ENCODE data around the gene RAD18.

The RAD18 gene

GRCh38 chr3:8964436-8965370, 1.4 kb upstream of the RAD18 start:
- DNase-seq, result no peak

GRCh38 chr3:8962226-8962861, 928 bp downstream of the RAD18 start:
- no peak for DNase-seq

DNA sequence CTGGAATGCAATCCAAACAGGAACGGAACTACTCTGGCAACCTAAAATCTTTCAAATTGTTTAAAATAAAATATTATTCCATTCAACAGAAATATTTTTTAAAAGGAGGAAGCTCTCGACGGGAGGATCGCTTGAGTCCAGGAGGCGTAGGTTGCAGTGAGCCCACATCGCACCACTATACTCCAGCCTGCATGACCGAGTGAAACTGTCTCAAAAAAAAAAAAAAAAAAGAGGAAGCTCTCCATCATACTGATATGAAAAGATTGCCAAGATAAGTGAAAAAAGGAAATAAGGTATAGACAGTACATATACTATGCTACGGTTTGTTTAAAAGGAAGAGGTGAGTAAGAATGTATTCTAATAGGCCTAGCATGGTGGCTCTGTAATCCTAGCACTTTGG, 3.6 kb downstream of the RAD18 start:
- no peak for DNase-seq

DNA sequence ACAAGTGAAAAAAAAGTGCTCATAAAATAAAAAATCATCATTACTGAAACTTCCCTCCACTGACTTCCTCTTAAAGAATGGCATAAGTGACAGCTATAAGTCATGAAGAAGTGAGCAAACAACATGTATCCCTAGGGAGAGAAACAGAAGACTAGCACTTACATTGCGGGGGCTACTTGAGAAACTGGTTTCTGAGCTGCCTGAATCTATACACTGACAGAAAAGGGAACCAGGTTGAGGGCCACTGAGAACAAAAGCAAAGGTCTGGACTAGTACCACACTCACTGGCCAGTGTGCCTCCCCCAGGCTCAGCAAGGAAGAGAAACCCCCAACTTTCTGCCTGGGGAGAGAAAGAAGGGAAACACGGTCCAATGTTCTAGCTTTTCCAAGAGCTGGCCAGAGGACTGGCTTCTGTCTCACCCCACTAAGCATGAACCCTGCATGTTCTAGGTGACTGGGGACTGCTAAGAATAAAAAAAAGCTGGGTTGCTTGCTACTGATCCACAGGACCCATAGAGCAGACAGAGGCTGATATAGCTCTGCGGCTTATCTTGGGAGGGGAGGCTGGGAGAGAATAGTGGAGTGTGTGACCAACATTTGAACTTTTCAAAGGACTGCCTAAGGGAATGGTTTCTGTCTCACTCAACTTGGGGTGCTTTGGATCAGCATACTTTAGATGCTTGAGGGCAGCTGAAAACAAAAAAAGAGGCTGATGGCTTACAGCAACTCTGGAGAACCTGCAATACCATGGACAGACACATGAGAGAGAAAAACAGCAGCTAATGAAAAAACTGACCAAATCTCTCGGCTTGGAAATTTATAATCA, 8.1 kb downstream of the RAD18 start:
- no peak for DNase-seq

DNA sequence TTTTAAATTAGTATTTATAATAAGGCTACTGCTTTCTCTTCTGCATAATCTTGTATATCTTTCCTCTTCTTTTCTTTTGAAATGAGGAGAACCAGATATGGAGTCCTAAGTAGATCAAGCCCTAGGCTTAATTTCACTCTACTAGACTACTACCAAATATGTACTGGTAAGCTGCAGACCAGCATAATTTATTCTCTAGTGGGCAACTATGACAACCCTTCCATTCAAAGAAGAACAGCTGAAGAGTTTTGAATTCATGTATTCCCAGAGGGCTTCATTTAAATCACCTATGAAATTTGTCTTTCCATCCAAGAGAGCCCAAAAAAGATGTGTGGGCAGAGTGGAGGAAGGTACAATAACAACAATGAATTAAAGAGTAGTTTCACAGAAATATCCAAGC, 10.0 kb downstream of the RAD18 start:
- DNase-seq, result no peak

DNA sequence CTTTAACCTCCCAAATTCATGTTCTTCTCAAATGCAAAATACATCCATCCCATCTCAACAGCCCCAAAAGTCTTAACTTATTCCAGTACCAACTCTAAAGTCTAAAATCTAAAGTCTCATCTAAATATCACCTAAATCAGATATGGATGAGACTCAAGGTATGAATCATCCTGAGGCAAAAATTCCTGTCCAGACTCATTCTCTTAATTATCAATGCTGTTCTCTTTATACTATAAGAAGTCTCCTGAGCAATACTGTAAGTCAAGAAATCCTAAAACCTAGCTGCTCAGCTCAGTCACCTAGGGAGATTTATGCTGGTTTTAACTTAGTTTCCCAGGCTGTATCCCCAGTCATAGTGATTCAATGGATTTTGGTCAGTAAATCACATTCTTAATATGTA, 11.1 kb downstream of the RAD18 start:
- DNase-seq, result no peak

DNA sequence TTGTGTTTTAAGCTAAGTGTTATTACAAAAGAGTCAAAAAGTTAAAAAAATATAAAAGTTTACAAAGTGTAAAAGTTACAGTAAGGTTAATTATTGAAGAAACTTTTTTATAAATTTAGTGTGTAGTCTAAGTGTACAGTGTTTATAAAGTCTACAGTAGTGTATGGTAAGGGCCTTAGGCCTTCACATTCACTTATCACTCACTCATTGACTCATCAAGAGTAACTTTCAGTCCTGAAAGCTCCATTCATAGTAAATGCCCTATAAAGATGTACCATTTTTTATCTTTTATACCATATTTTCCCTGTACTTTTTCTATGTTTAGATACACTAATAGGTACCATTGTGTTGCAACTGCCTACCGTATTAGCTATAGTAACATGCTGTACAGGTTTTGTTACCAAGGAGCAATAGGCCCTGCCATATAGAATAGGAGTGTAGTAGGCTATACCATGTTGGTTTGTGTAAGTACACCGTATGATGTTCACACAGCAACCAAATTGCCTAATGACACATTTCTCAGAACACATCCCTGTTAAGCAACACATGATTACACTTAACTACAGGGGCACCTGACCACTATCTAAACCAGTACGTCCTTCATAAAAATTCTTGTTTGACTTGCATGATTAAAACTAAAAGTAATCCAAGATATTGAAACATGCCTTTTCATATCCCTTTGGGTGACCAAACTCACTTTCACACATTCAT, 17.2 kb downstream of the RAD18 start:
- DNase-seq, result no peak

- DNase-seq, result no peak
These were observed 20.4 kb downstream of the RAD18 start for GRCh38 chr3:8942746-8943488.

- DNase-seq, result no peak
These were observed 21.2 kb downstream of the RAD18 start for GRCh38 chr3:8942115-8942514.

GRCh38 chr3:8938021-8938420, 25.3 kb downstream of the RAD18 start:
- peak; percentile 5 for DNase-seq

DNA sequence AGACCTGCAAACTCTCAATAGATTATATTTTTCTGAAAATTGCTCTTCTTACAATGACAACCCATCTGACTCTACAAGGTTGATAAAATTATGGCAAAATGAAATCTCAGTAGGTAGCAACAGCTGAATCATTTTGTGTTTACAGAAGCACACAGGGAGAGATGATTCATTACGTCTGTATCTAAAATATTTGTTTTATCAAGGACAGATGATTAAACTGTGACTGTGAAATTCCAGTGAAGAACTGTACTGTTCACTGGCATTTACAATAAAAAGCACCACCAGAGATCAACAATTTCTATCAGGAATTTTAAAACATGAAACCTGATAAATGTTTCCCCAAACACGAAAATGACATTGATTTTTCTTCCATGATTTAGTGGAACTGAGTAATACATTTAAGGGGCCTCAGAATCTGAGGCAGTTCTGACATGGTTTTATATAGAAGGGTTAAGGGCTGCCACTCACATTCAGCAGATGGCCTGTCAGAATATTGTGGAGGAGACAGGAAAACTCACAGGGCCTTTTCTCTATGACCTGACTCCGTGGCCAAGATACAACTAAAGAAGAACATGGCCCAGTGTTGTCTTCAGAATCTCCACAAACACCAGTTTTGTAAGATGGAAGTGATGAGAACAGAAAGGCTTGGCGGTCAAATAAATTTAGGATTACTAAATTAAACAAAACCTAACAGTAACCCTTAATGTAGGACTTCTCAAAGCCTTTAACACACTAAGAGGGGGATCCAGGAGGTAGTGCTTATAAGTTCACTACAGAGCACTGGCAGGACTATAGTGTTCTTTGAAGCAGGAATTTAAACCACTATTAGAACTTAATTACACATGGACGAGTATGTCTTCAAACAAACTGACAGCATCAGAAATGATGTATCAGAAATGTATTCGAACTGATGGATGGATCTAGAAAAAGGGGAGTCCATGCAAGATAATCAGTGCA, 25.9 kb downstream of the RAD18 start:
- DNase-seq, result no peak

- DNase-seq, result no peak
These were observed 30.8 kb downstream of the RAD18 start for GRCh38 chr3:8932507-8932906.

GRCh38 chr3:8931342-8931741, 31.9 kb downstream of the RAD18 start:
- DNase-seq, result no peak

GRCh38 chr3:8929860-8930259, 33.4 kb downstream of the RAD18 start:
- DNase-seq, result no peak

- peak; percentile 23 for DNase-seq
These were observed 48.8 kb downstream of the RAD18 start for GRCh38 chr3:8914491-8914890.

GRCh38 chr3:8911781-8912180, 51.5 kb downstream of the RAD18 start:
- DNase-seq, result no peak

DNA sequence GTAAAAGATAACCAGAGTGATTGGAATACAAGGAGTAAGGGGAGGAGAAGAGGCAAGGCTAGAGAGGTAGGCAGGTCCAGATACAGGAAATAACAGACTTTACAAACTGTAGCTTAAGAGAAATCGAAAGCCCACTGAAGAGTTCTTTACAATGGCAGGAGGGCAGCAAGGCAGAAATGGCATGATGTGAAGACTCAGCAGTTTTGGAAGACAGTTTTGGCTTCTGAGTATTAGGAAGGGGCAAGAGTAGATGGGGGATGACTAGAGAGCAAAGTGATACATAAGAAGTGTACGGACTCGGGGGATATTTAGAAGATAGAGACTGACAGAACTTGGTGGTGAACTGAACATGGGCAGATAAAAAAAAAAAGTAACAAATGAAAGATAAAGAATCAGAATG, 54.1 kb downstream of the RAD18 start:
- DNase-seq, result no peak

GRCh38 chr3:8903191-8903590, 60.1 kb downstream of the RAD18 start:
- DNase-seq, result no peak

DNA sequence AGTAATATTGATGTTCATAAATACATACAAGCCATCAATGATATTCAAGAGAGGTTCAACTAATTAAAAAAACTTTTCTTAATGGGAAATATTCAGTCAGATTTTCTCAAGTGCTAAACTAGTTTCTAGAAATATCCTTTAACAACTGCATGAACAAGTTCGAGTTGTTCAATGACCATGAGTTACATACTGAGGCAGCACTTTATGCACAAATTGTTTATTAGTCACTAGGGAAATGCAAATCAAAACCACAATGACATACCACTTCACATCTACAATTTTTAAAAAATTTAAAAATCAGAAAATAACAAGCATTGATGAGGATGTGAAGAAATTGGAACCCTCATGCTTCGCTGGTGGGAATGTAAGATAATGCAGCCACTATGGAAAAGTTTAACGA, 62.4 kb downstream of the RAD18 start:
- no peak for DNase-seq

- no peak for DNase-seq
These were observed 63.3 kb downstream of the RAD18 start for GRCh38 chr3:8899876-8900460.

- DNase-seq, result no peak
These were observed 67.4 kb downstream of the RAD18 start for GRCh38 chr3:8895829-8896228.
